SK-N-MC (cell line): ENCODE results near the gene DNHD1.

Experiments used
- EZH2 ChIP-seq: fragments of 200-600 bp; sonication (generic); IDR thresholded peaks from one replicate; pipeline ENCODE4 v1.6.1; 2017; ENCODE audit warnings: antibody characterized with exemption
- POLR2AphosphoS5 ChIP-seq: IDR thresholded peaks from 2 replicates; pipeline ENCODE4 v1.6.1; 2012; ENCODE audit warnings: mild to moderate bottlenecking, low read depth, low read length, borderline replicate concordance

DNA sequence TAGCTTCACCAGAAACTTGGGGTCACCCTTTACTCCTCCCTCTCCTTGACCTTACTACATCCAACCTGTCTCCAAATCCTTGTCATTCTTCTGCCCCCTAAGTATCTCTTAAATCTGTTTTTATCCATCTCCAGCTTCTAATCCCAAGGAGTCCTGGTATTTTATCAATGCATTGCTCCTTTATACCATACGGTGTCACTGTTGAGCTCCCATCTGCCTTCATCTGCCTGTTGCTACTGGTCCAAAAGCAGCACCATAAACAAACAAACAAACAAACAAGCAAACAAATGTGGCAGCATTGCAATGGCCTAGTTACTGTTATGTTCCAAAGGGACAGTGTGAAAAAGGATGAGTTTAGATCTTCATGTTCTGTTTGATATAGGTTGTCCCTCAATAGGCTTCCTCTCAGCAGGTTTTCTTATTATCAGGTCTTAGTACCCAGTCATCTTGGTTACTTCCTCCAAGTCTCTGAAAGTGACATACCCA is 34.2 kb downstream of the DNHD1 start:
- TF ChIP-seq POLR2AphosphoS5 (no peak), EZH2 (no peak)
